Upper lobe of left lung (tissue), 4 donors: ENCODE data around the gene KCNAB1.

Source experiments
- CTCF ChIP-seq, 6 experiments: fragments of 450-650 bp in 4 of 6; fragments of 200-600 bp in 2 of 6; sonication (generic) in 2 of 6; IDR thresholded peaks; one replicate each; pipeline ENCODE4 v1.5.1; 2016 to 2019; ENCODE audit warnings: antibody characterized with exemption in 6 of 6
- EP300 ChIP-seq, 4 donors: sonication (generic); formaldehyde crosslinking; IDR thresholded peaks; one replicate each; pipeline ENCODE4 v1.5.1; 2017; ENCODE audit warnings: antibody characterized with exemption in 4 of 4, control low read depth in 2 of 4
- POLR2A ChIP-seq, 4 donors: fragments of 450-650 bp; IDR thresholded peaks; one replicate each; pipeline ENCODE4 v1.5.1; 2016 to 2017; ENCODE audit warnings: antibody characterized with exemption in 4 of 4, mild to moderate bottlenecking in 2 of 4

GRCh38 chr3:156188757-156189156 lies 68.4 kb downstream of the KCNAB1 start:
- TF ChIP-seq CTCF (IDR thresholded peaks at IDR 0.05) (no peak), POLR2A (IDR thresholded peaks at IDR 0.05) (no peak), EP300 (IDR thresholded peaks at IDR 0.05) (no peak)
